Suppressor macrophage treated with lipopolysaccharide for 4 hours (primary cell): ENCODE measurements around the gene PSMD11.
"Not testable (repeated sequence)": the region's sequence is repeated elsewhere in the genome, so short reads cannot be mapped to it uniquely, and the experiment has no call there.

Source experiments
- DNase-seq: peaks from one replicate; pipeline ENCODE4 v3.0.0-alpha.2; 2020

The PSMD11 gene

GRCh38 chr17:32516940-32517701 lies 72.8 kb downstream of the PSMD11 start:
- DNase-seq: no peak

GRCh38 chr17:32517982-32518381 lies 73.7 kb downstream of the PSMD11 start:
- DNase-seq: no peak

- DNase-seq: no peak
These were observed 74.4 kb downstream of the PSMD11 start for GRCh38 chr17:32518646-32519227.

DNA sequence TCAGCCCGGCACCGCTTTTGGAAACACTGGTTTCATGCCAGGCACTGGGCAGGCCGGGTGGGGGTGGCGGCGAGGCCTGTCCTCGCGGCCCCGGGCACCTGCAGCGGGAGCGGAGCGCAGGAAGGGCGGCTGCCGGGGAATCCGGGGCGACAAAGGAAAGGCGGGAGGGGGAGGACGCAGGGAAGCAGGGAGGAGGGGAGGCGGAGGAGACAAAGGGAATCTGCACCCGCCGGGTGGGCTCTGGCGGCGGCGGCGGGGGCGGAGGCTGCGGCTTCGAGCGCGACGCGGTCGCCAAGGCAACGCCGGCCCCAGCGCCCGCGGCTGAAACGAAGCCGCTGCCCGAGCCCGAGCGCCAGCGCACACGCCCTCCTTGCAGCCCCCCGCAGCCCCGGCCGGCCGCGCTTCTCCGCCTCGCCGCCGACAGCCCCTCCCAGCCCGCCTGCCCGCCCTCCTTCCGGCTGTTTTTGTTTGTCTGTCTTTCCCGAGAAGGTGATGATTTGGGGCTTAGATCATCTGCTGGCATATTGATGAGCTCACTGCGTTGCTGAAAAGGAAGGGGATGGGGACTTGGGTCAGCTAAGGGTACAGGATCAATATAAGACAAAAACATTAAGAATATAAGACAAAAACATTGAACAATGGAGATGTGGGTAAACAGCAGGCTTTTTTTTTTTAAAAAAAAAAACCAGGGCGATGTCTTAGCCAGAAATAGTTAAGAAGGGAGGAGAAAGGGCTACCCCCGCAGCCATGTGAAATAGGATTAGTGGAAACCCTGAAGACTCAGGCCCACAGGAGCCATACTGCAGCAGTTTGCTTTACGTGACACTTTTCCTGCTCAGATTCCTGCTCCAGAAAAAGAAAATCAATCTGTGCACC lies 75.2 kb downstream of the PSMD11 start:
- DNase-seq: no peak

- peak; percentile 45 for DNase-seq
These were observed 75.9 kb downstream of the PSMD11 start for GRCh38 chr17:32520104-32520701.

DNA sequence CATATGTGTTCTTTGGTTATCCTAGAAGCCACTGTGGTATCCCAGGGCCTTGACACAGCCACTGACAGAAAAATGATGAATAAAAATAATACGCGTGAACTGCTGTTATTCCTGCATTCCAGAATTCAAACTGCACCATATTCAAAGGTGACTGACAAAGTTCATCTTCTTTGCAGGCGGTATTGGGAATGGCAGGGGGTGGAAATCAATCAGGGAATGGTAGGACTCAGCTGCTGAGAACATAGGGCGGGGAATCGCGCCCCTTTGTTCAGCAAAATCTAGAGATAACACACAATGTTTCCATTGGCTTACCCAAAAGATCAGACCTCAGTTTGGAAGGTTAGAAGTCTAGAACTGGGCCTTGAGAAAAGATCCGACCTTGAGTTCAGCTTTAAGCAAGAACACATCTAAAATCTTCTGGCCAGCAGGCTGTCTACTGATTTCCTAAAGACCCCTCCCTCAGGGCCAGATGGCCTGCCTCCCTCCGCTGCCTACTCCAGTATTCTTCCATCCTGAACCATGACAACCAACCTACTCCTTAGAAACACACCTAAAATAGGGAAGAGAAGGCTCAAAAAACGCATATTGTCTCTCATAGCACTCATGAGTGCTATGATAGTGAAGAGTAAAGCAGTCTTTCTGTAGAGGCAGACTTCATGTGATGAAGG lies 76.6 kb downstream of the PSMD11 start:
- no peak for DNase-seq

GRCh38 chr17:32523017-32523680 lies 78.8 kb downstream of the PSMD11 start:
- DNase-seq: no peak

DNA sequence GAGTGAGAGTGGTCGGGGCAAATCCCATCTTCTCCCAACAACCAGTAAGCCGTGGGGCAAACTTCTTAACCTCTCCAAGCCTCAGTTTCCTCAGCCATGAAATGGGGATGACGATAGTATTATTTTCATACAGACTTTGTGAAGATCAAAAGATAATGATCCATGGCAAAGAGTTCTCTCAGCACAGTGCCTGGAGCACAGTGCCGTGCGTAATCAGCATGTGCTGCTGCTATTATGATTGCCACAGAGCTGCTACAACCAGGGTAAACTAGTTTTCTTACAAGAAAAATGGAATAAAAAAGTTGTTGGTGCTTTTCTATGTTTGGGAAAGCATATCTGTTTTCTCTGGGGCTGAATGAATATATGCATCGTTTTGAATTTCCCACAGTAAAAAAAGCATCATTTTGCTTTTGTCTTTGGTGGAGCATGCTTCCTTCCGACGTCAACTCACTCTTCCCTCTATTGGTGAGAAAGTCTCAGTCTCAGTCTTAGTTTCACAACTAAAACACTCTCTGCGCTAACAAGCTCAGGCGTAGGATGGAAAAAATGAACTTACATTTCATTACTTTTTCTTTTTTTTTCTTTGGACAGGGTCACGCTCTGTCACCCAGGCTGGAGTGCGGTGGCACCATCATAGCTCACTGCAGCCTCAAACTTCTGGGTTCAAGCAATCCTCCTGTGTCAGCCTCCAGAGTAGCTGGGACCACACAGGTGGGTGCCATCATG lies 79.7 kb downstream of the PSMD11 start:
- no peak for DNase-seq

DNA sequence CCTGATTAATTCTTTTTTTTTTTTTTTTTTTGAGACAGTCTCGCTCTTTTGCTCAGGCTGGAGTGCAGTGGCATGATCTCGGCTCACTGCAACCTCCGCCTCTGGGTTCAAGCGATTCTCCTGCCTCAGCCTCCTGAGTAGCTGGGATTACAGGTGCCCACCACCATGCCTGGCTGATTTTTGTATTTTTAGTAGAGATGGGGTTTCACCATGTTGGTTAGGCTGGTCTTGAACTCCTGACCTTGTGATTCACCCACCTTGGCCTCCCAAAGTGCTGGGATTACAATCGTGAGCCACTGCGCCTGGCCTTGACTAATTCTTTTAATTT lies 80.2 kb downstream of the PSMD11 start:
- DNase-seq: not testable (repeated sequence)

GRCh38 chr17:32525122-32525521 lies 80.8 kb downstream of the PSMD11 start:
- no peak for DNase-seq

- no peak for DNase-seq
These were observed 82.8 kb downstream of the PSMD11 start for GRCh38 chr17:32527146-32527545.

GRCh38 chr17:32528825-32529224 lies 84.5 kb downstream of the PSMD11 start:
- no peak for DNase-seq

DNA sequence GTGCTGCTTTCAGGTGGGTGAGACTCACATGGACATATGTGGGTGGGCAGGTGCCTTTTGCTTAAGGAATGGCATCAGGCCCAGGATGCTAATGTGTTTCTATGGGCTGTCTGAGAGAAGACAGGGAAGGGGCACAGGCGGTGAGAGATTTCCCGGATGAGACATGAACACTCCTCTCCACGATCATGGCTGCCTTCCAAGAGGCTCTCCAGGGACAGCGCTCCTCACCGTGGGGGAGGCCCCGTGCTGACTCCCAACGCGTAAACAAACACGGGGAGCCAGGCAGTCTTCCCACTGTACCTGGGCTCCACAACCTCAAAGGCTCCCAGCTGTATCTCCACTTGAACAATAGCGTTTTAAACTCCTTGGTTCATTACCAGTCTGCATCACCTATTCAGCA lies 85.3 kb downstream of the PSMD11 start:
- DNase-seq: no peak
